ENCODE measurements around the gene PSMC3IP. TPM values are rescaled to one million over a fixed set of nuclear protein-coding genes. Genes with fewer than 3 reads are reported as not detected.
"Not testable (repeated sequence)": the region's sequence is repeated elsewhere in the genome, so short reads cannot be mapped to it uniquely, and the experiment has no call there.

Gene PSMC3IP, protein sequence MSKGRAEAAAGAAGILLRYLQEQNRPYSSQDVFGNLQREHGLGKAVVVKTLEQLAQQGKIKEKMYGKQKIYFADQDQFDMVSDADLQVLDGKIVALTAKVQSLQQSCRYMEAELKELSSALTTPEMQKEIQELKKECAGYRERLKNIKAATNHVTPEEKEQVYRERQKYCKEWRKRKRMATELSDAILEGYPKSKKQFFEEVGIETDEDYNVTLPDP
- 10 to 100 TPM; 16.3 to 21.5 (median 19.0) TPM for polyA plus RNA-seq (ENCODE audit: insufficient read length in 3 of 3)

GRCh38 chr17:42577532-42578281 is at the start of gene PSMC3IP:
Gene PSMC3IP, minus strand, starts transcription at chr17:42577729. Its CDS starts 43 bp downstream, at chr17:42577686.
- DNase-seq (ENCODE audit: low read depth in 3 of 3, low spot score in 2 of 3): peak in 2 of 3 donors; percentile 83 to 86

GRCh38 chr17:42623732-42624596 is 46.4 kb upstream of the PSMC3IP start:
- no peak for DNase-seq (ENCODE audit: low read depth in 3 of 3, low spot score in 2 of 3)

DNA sequence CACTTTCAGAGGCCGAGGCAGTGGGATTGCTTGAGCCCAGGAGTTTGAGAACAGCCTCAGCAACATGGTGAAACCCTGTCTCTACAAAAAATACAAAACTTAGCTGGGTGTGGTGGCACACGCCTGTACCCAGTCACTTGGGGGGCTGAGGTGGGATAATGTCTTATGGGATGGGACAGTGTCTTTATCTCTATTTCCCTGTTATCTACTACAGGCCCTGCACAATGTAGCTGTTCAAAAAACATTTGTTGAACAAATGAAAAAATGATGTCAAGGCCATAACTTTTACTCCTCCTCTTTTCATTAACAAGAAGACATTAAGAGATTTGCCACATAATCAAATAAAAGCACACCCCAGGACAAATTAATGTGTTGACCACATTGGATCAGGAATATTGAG is 45.7 kb upstream of the PSMC3IP start:
- no peak for DNase-seq (ENCODE audit: low read depth in 3 of 3, low spot score in 2 of 3)

GRCh38 chr17:42621987-42622386 is 44.5 kb upstream of the PSMC3IP start:
- not testable (repeated sequence) for DNase-seq (ENCODE audit: low read depth in 3 of 3, low spot score in 2 of 3)

- DNase-seq (ENCODE audit: low read depth in 3 of 3, low spot score in 2 of 3): no peak
Measured at GRCh38 chr17:42618442-42619150, 41.1 kb upstream of the PSMC3IP start.

DNA sequence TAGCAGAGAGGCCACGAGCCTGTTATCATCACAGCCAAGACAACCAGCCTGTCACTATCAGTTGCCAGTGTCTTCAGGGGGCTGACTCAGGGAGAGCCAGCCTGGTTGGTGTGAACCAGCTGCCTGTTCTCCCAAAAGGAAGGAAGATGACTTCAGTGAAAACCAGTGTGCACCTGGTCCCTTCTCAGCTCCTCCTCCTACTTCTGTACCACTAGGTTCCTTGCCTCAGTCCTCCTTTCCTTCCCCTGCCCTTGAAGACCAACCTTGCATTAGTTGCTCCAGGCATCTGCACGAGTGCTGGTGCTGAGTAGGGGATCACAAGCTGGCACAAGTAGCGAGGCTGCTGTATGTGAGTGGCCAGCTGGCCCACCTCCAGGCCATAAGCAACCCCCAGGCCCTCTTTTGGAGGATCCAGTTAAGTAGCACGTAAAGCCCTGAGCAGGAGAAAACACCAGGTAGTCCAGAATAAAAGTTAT is 40.5 kb upstream of the PSMC3IP start:
- no peak for DNase-seq (ENCODE audit: low read depth in 3 of 3, low spot score in 2 of 3)

DNA sequence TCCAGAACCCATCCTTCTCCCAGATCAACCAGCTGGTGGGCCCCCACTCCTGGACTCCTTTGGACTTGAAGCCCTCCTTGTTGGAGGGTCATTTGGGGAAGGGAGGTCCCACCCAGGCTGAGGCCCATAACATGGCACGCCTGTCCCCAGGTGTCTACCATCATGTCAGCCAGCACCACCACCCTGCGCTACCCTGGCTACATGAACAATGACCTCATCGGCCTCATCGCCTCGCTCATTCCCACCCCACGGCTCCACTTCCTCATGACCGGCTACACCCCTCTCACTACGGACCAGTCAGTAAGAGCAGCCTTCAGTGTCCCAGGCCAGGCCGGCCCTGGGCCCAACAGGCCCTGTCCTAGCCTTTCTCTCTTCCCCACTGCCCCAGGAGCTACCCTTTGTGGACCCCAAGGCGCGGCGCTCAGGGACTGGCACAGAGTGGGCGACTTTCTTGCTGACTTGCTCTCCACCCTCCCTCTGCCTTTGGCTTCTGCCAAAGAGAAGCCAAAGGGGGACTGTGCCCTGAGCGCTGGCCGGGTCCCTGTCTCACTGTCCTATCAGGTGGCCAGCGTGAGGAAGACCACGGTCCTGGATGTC is 36.3 kb upstream of the PSMC3IP start:
- no peak for DNase-seq (ENCODE audit: low read depth in 3 of 3, low spot score in 2 of 3)

DNA sequence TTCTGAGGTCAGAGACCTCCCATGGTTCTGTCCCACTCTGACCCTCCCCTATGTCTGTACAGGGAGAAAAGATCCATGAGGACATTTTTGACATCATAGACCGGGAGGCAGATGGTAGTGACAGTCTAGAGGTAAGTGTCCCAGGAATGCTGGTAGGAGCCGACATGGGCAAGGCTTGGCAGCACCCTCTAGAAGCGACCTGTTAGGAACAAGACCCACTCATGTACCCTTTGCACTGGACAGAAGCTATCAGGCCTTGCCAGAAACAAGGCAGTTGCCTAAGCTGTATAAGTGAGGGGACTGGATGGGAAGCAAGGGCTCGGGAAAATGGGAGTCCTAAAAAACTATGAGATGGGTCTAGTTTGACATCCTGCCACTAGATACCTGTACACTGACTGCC is 34.5 kb upstream of the PSMC3IP start:
- no peak for DNase-seq (ENCODE audit: low read depth in 3 of 3, low spot score in 2 of 3)

DNA sequence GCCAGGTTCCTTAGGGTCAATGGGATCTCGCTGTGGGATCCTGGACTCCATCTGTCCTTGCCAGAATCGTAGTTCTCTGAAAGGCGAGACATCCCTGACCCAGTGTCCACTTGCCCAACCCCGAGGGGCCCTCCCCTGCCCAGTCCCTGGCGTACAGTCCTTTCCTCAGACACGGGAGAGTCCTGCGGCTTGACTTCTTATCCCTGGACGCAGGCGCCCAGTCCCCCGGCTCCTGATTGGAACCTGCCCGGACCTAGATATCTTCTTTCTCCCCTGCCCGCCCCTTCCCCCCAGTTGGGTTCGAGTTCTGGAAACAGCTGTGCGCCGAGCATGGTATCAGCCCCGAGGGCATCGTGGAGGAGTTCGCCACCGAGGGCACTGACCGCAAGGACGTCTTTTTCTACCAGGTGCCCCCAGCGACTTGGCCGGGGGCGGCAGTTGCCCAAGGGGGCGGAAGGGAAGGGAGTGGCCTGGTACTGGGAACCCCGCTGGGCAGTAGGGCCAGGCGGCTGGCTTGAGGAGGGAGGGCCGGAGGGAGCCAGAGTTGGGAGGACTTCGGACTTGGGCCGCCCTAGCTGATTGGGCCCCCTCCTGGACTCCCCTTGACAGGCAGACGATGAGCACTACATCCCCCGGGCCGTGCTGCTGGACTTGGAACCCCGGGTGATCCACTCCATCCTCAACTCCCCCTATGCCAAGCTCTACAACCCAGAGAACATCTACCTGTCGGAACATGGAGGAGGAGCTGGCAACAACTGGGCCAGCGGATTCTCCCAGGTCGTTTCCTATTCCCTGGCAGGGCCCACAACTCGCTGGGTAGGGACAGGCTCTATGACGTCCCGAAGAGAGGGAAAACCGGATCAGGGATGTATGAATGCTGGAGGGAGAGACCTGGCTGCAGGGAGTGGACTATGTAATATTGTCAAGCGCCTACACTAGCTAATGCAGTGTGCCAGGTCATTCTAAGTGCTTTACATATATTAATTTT is 32.6 kb upstream of the PSMC3IP start:
- DNase-seq (ENCODE audit: low read depth in 3 of 3, low spot score in 2 of 3): peak in 1 of 3 donors; percentile 21

DNA sequence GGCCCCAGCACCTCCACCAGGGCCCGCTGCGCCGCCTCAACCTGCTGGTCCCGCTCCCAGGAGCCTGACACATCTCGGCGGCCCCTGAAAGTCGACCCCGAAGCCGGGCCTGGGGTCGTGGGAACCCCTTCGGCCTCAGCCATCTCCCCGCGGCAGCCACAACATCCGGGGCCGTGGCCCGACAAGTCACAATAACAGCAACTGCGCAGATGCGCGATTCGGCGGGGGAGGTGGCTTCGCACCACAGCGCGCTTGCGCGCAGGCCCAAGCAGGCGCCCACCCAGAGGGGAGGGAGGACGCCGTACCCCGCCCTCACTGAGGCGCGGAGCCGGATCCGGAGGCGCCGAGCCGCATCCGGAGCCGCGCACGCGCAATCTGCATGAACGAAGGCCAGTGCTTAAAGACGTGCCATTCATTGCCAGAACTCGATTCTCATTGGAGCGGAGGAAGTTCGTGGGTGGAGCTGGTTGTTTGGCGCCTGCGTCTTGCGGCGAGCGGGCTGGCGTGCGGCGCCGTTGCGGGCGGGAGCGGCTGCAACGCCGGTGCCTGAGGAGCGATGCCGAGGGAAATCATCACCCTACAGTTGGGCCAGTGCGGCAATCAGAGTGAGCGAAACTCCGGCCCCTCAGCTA is 31.8 kb upstream of the PSMC3IP start, which contains the start of the genes RETREG3 and TUBG1:
TSS of gene RETREG3 (minus strand) at position 193 of the 632 bp plus-strand sequence. CDS start at position 143, 50 bp downstream.
TSS of gene TUBG1 (plus strand) at position 502 of the 632 bp plus-strand sequence. CDS start at position 557, 55 bp downstream.
- peak; percentile 97 to 99 (median 97) for DNase-seq (ENCODE audit: low read depth in 3 of 3, low spot score in 2 of 3)

- DNase-seq (ENCODE audit: low read depth in 3 of 3, low spot score in 2 of 3): peak in 1 of 3 donors; percentile 27
Measured at GRCh38 chr17:42608305-42609181, 31.0 kb upstream of the PSMC3IP start.

DNA sequence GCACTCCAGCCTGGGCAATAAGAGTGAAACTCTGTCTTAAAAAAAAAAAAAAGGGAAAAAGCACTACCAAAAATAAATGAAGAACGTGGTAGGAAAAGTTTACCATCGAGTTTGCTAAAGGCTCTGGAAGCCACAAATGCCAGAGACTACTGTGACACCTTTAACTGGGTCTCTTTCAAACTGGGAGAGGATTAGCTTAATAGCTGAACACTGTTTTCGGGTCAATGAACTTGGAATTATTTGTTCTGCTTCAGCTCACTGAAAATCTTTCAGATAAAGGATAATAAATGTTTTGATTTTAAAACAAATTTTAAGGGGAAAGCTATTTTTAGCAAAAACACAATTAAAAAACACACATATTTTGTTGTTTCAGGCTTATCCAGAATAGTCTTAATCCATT is 30.2 kb upstream of the PSMC3IP start:
- no peak for DNase-seq (ENCODE audit: low read depth in 3 of 3, low spot score in 2 of 3)

GRCh38 chr17:42603318-42603717 is 25.8 kb upstream of the PSMC3IP start:
- DNase-seq (ENCODE audit: low read depth in 3 of 3, low spot score in 2 of 3): no peak

DNA sequence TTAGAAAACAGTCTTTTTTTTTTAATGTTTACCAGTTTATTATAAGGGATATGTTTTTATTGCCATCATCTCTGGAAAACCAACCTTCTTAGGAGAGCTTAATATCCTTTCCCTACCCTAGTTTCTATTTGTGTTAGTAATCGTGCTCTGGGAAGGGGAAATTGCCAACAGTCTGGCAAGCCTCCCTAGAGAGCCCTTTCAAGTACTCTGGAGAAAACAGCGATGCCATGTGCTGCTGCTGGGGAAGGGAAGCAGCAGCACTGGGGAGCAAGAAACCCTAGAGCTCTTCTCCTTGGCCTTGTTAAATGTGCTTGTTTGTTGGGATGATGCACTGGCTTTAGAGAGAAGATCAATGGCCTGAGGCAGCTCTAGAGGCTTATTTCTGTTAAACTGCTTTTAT is 21.4 kb upstream of the PSMC3IP start:
- no peak for DNase-seq (ENCODE audit: low read depth in 3 of 3, low spot score in 2 of 3)

- DNase-seq (ENCODE audit: low read depth in 3 of 3, low spot score in 2 of 3): no peak
Measured at GRCh38 chr17:42596386-42596785, 18.9 kb upstream of the PSMC3IP start.

DNA sequence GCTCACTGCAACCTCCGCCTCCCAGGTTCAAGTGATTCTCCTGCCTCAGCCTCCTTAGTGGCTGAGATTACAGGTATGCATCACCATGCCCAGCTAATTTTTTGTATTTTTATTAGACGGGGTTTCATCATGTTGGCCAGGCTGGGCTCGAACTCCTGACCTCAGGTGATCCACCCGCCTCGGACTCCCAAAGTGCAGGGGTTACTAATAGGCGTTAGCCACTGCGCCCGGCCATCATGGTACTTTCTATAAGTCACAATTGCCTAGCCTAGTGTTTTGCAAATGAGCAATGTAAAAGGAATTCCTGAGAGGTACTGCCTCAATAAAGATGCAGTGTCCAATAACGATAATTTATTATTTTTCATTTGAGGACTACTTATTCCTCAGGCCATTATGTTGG is 13.9 kb upstream of the PSMC3IP start:
- no peak for DNase-seq (ENCODE audit: low read depth in 3 of 3, low spot score in 2 of 3)

- DNase-seq (ENCODE audit: low read depth in 3 of 3, low spot score in 2 of 3): no peak
Measured at GRCh38 chr17:42590886-42591285, 13.4 kb upstream of the PSMC3IP start.
